ENCODE data around the gene RIMBP2.
A peak's percentile ranks its signal among the peaks of the same experiment; 100 is the strongest.
"Not testable (repeated sequence)": the region's sequence is repeated elsewhere in the genome, so short reads cannot be mapped to it uniquely, and the experiment has no call there.

RIMBP2 gene

GRCh38 chr12:130715998-130716968 lies at the start of gene RIMBP2:
Gene RIMBP2, minus strand, starts transcription at chr12:130716299. Its CDS starts 237,286 bp downstream, at chr12:130479013.
- DNase-seq, result peak; percentile 73

GRCh38 chr12:130765186-130765659 lies 49.1 kb upstream of the RIMBP2 start:
- DNase-seq, result no peak

DNA sequence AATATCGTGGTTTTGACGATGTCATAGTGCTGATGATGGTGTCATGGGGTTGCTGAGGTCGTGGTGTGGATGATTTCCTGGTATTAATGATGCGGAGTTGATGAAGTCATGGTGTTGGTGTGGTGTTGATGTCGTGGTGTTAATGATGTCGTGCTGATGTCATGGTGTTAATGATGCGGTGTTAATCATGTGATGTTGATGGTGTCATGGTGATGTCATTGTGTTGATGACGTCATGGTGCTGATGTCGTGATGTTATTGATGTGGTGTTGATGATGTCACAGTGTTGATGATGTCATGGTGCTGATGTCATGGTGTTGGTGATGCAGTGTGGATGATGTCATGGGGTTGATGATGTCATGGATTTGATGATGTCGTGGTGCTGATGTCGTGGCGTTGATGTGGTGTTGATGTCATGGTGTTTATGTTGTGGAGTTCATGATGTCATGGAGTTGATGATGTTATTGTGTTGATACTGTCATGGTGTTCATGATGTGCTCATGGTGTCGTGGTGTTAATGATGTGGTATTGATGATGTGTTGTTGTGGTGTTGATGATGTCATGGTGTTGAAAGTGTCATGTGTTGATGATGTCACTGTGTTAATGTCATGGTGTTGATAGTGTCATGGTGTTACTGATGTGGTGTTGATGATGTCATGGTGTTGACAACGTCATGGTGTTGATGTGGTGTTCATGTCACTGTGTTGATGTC lies 48.5 kb upstream of the RIMBP2 start:
- DNase-seq, result no peak

DNA sequence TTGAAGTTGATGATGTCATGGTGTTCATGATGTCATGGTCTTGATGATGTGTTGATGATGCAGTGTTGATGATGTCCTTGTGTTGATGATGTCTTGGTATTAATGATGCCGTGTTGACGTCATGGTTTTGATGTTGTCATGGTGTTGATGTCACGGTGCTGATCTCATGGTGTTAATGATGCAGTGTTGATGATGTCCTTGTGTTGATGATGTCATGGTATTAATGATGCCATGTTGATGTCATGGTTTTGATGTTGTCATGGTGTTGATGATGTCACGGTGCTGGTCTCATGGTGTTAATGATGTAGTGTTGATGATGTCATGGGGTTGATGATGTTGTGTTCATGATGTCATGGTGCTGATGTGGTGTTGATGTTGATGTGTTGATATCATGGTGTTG lies 48.0 kb upstream of the RIMBP2 start:
- DNase-seq, result no peak

- no peak for DNase-seq
Observed at GRCh38 chr12:130762319-130762675, 46.2 kb upstream of the RIMBP2 start.

DNA sequence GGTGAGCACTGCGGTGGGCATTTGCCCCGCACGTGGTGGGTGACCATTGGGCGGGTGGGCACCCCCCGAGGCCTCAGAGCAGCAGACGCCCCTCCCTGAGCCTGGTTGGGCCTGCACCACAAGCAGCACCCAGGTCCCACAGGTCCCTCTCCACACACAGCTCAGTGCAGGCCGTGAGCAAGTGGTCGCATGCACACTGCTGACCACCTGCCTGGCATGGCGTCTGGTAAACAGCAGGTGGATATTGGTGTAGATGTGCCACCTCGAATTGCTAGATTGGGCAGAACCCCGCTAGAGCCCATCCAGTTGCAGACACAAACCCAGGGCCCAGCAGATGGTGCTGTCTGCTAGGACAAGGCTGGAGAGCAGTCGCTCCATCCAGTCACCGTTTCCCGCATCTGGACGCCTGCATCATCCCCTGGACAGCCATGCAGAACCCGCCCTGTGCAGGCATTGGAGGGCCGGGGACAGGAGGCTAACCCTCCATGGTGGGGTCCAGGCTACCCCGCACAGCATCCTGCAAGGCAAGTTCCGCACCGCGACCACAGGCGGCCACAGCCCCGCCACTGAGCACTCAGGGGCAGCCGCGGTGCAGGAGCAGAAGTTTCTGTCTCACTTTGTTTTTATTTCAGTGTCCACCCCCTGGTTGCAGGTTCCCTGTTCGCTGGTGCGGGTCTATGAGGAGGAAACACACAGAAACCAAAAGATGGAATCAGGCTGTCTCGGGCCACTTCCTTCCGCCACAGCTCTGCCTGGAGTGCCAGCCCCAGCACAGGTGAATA lies 45.6 kb upstream of the RIMBP2 start:
- peak; percentile 58 for DNase-seq

GRCh38 chr12:130754234-130754901 lies 38.3 kb upstream of the RIMBP2 start:
- DNase-seq, result no peak

- DNase-seq, result no peak
Observed at GRCh38 chr12:130752692-130753230, 36.7 kb upstream of the RIMBP2 start.

DNA sequence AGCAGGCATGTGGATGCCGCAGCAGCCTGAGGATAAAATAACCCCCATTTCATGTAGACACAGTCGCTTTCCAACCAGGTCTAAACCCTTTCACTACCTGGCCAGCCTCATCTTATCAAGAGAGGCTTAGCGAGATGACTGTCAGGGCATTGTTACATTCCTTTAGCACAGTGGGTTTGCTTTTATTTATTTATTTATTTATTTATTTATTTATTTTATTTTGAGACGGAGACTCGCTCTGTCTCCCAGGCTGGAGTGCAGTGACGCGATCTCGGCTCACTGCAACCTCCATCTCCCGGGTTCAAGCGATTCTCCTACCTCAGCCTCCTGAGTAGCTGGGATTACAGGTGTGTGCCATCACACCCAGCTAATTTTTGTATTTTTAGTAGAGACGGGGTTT lies 35.9 kb upstream of the RIMBP2 start:
- DNase-seq, result not testable (repeated sequence)

DNA sequence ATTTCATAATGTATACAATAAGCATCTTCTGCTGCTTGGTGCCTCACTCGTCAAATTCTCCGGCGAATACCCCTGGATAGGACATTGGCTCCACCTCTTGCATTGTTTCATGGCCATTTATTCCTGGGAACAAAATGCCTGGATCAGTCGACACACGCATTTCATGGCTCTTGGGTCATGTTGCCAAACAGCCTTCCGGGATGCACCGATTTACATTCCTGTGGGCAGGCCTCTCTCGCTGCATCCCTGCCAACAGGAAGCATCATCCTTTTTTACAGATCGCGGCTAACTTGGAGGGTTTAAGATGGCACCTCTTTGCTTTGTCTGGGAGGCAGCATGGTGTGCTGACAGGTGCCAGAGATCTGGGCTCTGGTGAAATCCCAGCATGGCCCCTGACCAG lies 32.7 kb upstream of the RIMBP2 start:
- DNase-seq, result no peak

DNA sequence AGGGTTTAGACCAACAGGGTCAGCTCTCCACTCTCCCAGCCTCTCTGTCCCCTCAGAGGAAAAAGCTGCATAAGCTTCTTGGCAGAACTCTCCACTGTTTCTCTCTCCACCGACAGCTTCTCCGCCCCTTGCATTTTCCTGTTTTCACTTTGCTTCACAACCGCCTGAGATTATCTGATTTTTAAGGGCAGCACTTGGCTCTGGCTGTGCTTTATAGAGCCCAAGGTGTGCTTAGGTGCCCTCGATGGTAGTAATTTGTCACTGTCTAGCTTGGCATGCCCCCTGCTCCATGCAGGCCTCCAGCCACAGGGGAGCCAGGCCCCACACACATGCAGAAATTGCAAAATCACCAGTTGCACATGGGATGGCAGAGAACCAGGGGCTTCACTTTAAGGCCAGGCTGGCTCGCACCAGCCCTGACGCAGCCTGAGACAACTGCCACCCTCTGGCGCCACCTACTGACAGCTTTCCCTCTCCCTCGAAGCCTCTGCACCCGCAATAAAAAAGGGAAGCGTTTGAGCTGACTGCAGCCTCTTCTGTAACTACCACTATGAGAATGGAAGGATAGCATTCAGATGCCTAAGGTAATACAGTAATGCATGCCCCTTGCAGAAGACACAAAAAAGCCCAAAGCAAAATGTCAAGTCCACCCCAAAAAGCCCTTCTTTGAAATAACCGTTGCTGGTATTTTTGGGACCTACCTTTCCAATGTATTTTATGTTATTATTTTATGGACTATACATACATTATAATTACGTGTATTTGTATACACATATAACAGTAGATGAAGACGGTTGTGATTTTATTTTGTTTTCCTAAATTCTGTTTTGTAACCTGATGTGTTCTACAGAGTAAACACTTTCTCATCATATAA lies 32.0 kb upstream of the RIMBP2 start:
- peak; percentile 81 for DNase-seq

- DNase-seq, result no peak
Observed at GRCh38 chr12:130746546-130746945, 30.4 kb upstream of the RIMBP2 start.

- DNase-seq, result no peak
Observed at GRCh38 chr12:130745921-130746320, 29.8 kb upstream of the RIMBP2 start.

GRCh38 chr12:130744274-130744673 lies 28.2 kb upstream of the RIMBP2 start:
- no peak for DNase-seq

DNA sequence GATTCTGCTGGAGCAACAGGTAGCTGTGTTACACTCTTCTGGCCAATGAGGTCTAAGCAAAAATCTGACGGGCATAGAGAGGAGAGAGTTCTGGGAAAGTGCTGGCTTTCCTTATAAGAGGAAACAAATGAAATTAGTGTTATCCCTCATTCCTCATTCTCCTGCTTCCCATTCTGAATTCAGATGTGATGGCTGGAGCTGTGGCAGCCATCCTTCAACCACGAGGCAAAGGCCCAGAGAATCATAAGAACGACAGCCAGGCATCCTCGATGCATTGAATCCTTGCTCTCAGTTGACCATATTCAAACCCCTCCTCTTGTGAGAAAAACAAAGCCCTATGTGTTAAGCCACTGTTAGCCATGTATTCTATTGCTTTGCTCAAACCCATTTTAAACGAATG lies 27.5 kb upstream of the RIMBP2 start:
- DNase-seq, result no peak

GRCh38 chr12:130743176-130743575 lies 27.1 kb upstream of the RIMBP2 start:
- no peak for DNase-seq

DNA sequence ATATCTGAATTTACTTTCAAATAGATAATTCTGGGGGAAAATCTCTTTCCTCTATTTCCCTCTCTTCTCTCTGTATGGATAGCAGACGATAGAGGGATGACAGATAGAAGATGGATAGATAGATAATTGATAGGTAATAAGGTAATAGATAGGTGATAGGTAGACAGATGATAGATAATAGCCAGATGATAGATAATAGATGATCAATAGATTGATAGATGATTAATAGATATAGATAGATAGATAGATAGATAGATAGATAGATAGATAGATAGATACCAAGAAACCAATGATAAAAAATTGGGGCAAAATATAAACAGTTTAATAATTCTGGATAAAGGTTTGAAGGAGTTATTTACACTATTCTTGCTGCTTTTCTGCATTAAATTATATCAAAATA lies 26.6 kb upstream of the RIMBP2 start:
- DNase-seq, result no peak

DNA sequence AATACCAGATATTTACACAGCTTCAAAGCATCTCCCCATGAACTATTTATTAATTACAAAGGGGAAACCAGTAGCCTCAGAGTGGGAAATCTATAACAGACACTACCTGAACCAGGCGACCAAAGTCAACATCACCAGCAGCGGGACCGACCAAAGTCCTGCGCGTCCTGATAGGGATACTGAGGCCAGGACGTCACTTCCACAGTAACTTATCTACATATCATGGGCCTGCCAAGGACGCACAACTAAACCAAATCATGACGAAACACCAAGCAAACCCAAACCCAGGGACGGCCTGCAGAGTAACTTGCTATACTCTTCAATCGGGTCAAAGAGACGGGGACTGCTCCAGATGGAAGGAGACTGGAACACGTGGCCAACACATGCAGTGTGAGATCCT lies 26.0 kb upstream of the RIMBP2 start:
- DNase-seq, result no peak

- DNase-seq, result no peak
Observed at GRCh38 chr12:130739571-130739970, 23.5 kb upstream of the RIMBP2 start.

DNA sequence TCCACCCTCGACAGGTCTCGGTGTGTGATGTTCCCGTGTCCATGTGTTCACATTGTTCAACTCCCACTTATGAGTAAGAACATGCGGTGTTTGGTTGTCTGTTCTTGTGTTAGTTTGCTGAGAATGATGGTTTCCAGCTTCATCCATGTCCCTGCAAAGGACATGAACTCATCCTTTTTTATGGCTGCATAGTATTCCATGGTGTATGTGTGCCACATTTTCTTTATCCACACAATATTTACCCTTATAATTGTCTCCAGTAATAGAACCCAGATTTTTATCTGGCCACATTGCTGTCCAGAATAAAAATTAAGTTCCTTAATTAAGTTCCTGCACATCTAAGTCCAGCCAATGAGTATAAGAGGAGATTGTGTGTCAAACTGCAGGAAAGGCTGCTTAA lies 22.3 kb upstream of the RIMBP2 start:
- DNase-seq, result not testable (repeated sequence)

GRCh38 chr12:130737731-130738130 lies 21.6 kb upstream of the RIMBP2 start:
- no peak for DNase-seq

Data from left hindlimb (tissue), 1 donor.